HepG2 (cell line): ENCODE data around the gene PGA4.

Source experiments
- ETS1 ChIP-seq: sonication (generic); formaldehyde crosslinking; IDR thresholded peaks from 2 replicates; pipeline ENCODE4 v1.4.0; 2020; ENCODE audit warnings: missing genetic modification reagents
- NFATC3 ChIP-seq: sonication (generic); formaldehyde crosslinking; IDR thresholded peaks from 2 replicates; pipeline ENCODE4 v1.5.1; 2020; ENCODE audit warnings: mild to moderate bottlenecking, missing genetic modification reagents
- TF ChIP-seq, protein P1 (sequence below): sonication (generic); formaldehyde crosslinking; IDR thresholded peaks from 2 replicates; pipeline ENCODE4 v1.5.0; 2020; ENCODE audit warnings: mild to moderate bottlenecking, missing genetic modification reagents, moderate library complexity

DNA sequence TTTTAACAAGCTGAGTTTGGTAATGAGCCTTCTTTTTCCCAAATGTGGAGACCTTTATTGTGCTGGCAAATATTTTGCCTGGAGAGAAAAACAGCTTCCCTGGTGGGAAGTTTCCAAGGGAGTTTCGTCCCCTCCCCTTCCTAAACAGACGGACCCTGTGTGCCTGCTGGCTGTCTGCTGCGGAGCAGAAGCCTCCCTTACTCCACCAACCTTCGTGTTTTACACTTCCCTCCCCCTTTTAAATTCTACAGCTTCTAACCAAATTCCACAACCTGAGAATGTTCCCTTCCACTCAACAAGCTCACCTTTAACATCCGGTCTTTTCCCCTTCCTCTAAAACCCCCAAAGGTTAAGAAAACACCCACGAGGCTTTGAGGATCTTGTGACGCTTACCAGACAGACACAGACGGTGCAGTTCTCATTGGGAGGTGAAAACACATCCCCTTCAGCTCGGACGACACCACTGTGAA lies 55.9 kb downstream of the PGA4 start:
- TF ChIP-seq, protein P1, sequence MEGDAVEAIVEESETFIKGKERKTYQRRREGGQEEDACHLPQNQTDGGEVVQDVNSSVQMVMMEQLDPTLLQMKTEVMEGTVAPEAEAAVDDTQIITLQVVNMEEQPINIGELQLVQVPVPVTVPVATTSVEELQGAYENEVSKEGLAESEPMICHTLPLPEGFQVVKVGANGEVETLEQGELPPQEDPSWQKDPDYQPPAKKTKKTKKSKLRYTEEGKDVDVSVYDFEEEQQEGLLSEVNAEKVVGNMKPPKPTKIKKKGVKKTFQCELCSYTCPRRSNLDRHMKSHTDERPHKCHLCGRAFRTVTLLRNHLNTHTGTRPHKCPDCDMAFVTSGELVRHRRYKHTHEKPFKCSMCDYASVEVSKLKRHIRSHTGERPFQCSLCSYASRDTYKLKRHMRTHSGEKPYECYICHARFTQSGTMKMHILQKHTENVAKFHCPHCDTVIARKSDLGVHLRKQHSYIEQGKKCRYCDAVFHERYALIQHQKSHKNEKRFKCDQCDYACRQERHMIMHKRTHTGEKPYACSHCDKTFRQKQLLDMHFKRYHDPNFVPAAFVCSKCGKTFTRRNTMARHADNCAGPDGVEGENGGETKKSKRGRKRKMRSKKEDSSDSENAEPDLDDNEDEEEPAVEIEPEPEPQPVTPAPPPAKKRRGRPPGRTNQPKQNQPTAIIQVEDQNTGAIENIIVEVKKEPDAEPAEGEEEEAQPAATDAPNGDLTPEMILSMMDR (CRISPR knock-in tag) = no peak
- TF ChIP-seq NFATC3 (CRISPR knock-in tag) (no peak), ETS1 (no peak)
